Left lung (tissue), 10 donors: ENCODE data around the gene CNOT4. TPM values are rescaled to one million over a fixed set of nuclear protein-coding genes. Genes with fewer than 3 reads are reported as not detected.

Experiments used
- ATAC-seq: fragments of 200-7000 bp; cut with Tn5 transposase; one replicate; pipeline ENCODE4 v1.9.1; 2020; ENCODE audit warnings: moderate library complexity
- DNase-seq, 4 donors: peaks; one replicate each; pipeline ENCODE4 v3.0.0-alpha.2; 2013 to 2020
- H3K27ac ChIP-seq, 2 donors: fragments of 200-600 bp; sonication (generic) in 1 of 2; one replicate each; pipeline versions ENCODE4 v1.5.0 to v1.8.0; 2020 to 2021
- H3K27me3 ChIP-seq, 2 donors: fragments of 200-600 bp; sonication (generic) in 1 of 2; one replicate each; pipeline versions ENCODE4 v1.5.0 to v1.8.0; 2020 to 2021
- H3K36me3 ChIP-seq, 2 donors: fragments of 200-600 bp; sonication (generic) in 1 of 2; one replicate each; pipeline versions ENCODE4 v1.5.0 to v1.8.0; 2020 to 2021
- H3K4me1 ChIP-seq, 2 donors: fragments of 200-600 bp; one replicate each; pipeline ENCODE4 v1.8.0; 2021
- H3K4me3 ChIP-seq, 2 donors: fragments of 200-600 bp; sonication (generic) in 1 of 2; one replicate each; pipeline versions ENCODE4 v1.5.0 to v1.8.0; 2020 to 2021; ENCODE audit warnings: mild to moderate bottlenecking in 1 of 2
- H3K9me3 ChIP-seq, 2 donors: fragments of 200-600 bp; sonication (generic) in 1 of 2; one replicate each; pipeline versions ENCODE4 v1.5.0 to v1.8.0; 2020 to 2021
- intact Hi-C, 2 donors: fragments of 100-400 bp; cut with DNase I; formaldehyde crosslinking; loops; one replicate each; pipeline versions ENCODE4 v1.11.2 to v1.14.2; 2022
- polyA plus RNA-seq, 6 donors: library from polyadenylated mRNA; unstranded; fragments of 120-200 nt; gene quantifications; one replicate each; pipeline ENCODE4 v1.2.1, GENCODE V29; 2013; ENCODE audit not compliant: insufficient read length in 6 of 6
- total RNA-seq, 2 donors: library from RNA; stranded (reverse); fragmentation: NEBNext Ultra II Directional; extraction: Animal tissue kit (Norgen Biotek cat#: 25700); gene quantifications; one replicate each; pipeline ENCODE4 v1.2.1, GENCODE V29; 2021
- TF ChIP-seq, protein P1 (sequence below), 2 donors: fragments of 200-600 bp; sonication (generic) in 1 of 2; IDR thresholded peaks; one replicate each; pipeline versions ENCODE4 v1.5.0 to v1.8.0; 2021; ENCODE audit warnings: antibody characterized with exemption in 2 of 2
- donor health status: DM: no; HTN: yes; CAD: no.
- donor health status: DM: no; HTN: no; CAD: no.

Gene CNOT4
- total and polyA plus RNA-seq, 8 donors = 21.6 to 35.4 (median 33.6) TPM

GRCh38 chr7:135385209-135385608, 124.7 kb downstream of the CNOT4 start:
- Histone ChIP-seq H3K36me3 (no peaks in the 10 kb centered on the region), H3K9me3 (no peaks in the 10 kb centered on the region), H3K27ac (no peak overlapping the region), H3K27me3 (no peaks in the 10 kb centered on the region), H3K4me3 (no peak overlapping the region), H3K4me1 (no peaks in the 10 kb centered on the region)
- DNase-seq (peak in 1 of 4 donors; percentile 8), ATAC-seq (peak; percentile 24)
- TF ChIP-seq, protein P1, sequence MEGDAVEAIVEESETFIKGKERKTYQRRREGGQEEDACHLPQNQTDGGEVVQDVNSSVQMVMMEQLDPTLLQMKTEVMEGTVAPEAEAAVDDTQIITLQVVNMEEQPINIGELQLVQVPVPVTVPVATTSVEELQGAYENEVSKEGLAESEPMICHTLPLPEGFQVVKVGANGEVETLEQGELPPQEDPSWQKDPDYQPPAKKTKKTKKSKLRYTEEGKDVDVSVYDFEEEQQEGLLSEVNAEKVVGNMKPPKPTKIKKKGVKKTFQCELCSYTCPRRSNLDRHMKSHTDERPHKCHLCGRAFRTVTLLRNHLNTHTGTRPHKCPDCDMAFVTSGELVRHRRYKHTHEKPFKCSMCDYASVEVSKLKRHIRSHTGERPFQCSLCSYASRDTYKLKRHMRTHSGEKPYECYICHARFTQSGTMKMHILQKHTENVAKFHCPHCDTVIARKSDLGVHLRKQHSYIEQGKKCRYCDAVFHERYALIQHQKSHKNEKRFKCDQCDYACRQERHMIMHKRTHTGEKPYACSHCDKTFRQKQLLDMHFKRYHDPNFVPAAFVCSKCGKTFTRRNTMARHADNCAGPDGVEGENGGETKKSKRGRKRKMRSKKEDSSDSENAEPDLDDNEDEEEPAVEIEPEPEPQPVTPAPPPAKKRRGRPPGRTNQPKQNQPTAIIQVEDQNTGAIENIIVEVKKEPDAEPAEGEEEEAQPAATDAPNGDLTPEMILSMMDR (IDR thresholded peaks at IDR 0.05) = no peak
- intact Hi-C loops = no loop called here

DNA sequence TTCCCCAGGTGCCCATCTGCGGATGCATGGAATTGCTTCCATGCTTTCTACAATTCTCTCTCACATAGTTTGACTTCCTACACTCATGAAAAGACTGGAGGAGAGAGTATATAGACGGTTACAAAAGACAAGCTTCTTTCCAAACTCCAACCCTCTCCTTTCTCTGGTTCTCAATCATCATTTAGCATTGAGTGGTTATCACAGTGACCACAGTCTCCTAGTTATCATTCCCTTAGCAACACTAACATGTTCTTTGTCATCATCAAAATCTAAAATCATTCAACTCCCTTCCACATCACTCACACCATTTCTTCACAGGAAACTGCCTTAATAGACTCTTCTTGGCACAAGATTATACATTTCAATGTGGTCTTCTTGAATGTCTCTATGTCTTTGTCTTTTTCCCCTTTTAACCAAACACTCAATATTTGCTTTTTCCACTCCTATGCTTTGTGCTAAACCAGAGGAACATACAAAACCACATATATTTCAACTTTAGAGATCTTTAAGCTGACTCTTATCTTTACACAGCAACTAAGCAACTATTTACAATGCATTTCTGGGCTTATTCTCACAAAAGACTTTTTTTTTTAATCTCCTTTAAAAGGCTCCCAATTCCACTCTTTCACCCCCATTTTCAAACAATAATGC, 126.3 kb downstream of the CNOT4 start:
- TF ChIP-seq, protein P1 (IDR thresholded peaks at IDR 0.05) = no peak
- no peak for DNase-seq
- intact Hi-C loops = no loop called here
- Histone ChIP-seq H3K27ac (no peak overlapping the region), H3K4me1 (no peaks in the 10 kb centered on the region), H3K4me3 (no peak overlapping the region), H3K36me3 (no peaks in the 10 kb centered on the region), H3K27me3 (no peaks in the 10 kb centered on the region), H3K9me3 (no peaks in the 10 kb centered on the region)
- ATAC-seq = no peak

DNA sequence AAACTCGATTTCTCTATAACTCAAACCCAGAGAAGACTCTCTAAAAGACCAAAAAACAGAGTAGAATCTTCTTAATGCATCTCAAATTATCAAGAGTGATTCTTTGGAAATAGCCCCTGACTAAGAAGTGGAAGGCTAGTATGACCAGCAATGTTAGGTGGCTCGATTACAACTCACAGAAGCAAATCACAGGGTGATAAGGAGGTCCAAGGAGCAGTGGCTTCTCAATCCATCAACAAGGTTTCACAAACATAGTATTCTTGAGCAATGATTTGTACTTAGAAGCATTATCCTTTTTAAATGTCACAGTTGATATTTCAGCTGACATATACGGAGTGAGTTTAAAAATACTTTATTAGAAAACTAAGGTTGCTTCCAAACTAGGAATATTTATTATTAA, 127.7 kb downstream of the CNOT4 start:
- Histone ChIP-seq H3K27me3 (no peaks in the 10 kb centered on the region), H3K36me3 (no peaks in the 10 kb centered on the region), H3K4me1 (no peaks in the 10 kb centered on the region), H3K9me3 (no peaks in the 10 kb centered on the region), H3K4me3 (no peak overlapping the region), H3K27ac (no peak overlapping the region)
- intact Hi-C loops = no loop called here
- TF ChIP-seq, protein P1 (IDR thresholded peaks at IDR 0.05) = no peak
- DNase-seq (no peak), ATAC-seq (no peak)

GRCh38 chr7:135381369-135381768, 128.5 kb downstream of the CNOT4 start:
- Histone ChIP-seq H3K27ac (no peak overlapping the region), H3K4me1 (no peaks in the 10 kb centered on the region), H3K27me3 (no peaks in the 10 kb centered on the region), H3K9me3 (no peaks in the 10 kb centered on the region), H3K4me3 (no peak overlapping the region), H3K36me3 (no peaks in the 10 kb centered on the region)
- intact Hi-C loops = no loop called here
- ATAC-seq (no peak), DNase-seq (no peak)
- TF ChIP-seq, protein P1 (IDR thresholded peaks at IDR 0.05) = no peak

- H3K27me3 ChIP-seq = no peaks in the 10 kb centered on the region
- no peak overlapping the region for H3K27ac ChIP-seq
- H3K9me3 ChIP-seq = no peaks in the 10 kb centered on the region
- no peak overlapping the region for H3K4me3 ChIP-seq
- H3K36me3 ChIP-seq = no peaks in the 10 kb centered on the region
- intact Hi-C loops = no loop called here
- no peaks in the 10 kb centered on the region for H3K4me1 ChIP-seq
- TF ChIP-seq, protein P1 (IDR thresholded peaks at IDR 0.05) = no peak
- DNase-seq = no peak
- no peak for ATAC-seq
These were observed 129.6 kb downstream of the CNOT4 start for GRCh38 chr7:135380351-135380750.
